Activated CD8-positive, alpha-beta T cell treated with anti-CD3 and anti-CD28 coated beads, Interleukin-2, amount 10 ng/mL, durations not matched to agents 7 days and 5 days (primary cell): ENCODE results near the gene ZNF273. TPM values are rescaled to one million over a fixed set of nuclear protein-coding genes. Genes with fewer than 3 reads are reported as not detected.
A peak's percentile ranks its signal among the peaks of the same experiment; 100 is the strongest.
"Not testable (repeated sequence)": the region's sequence is repeated elsewhere in the genome, so short reads cannot be mapped to it uniquely, and the experiment has no call there.

Experiments used
- ATAC-seq: fragments of 150-1000 bp; cut with Tn5 transposase; one replicate; pipeline ENCODE4 v1.10.0; 2021; ENCODE audit warnings: moderate library complexity
- CTCF ChIA-PET: fragments of 350-600 bp; sonication (Branson Sonifier 250); formaldehyde crosslinking; loops from one replicate; lab custom pipeline; 2021; ENCODE audit warnings: antibody characterized with exemption; lab: Charles Lee
- POLR2A ChIA-PET: fragments of 350-600 bp; sonication (Branson Sonifier 250); formaldehyde crosslinking; loops from one replicate; lab custom pipeline; 2021; ENCODE audit warnings: antibody characterized with exemption; lab: Charles Lee
- DNase-seq: peaks from one replicate; pipeline ENCODE4 v3.0.0-alpha.2; 2020
- H3K27ac Mint-ChIP-seq: one replicate; pipeline ENCODE4 v1.8.0; 2021; ENCODE audit warnings: mild to moderate bottlenecking, mixed read lengths
- H3K27me3 Mint-ChIP-seq: one replicate; pipeline ENCODE4 v1.8.0; 2021; ENCODE audit warnings: low read depth, mixed read lengths
- H3K36me3 Mint-ChIP-seq: one replicate; pipeline ENCODE4 v1.8.0; 2021; ENCODE audit warnings: low read depth, mixed read lengths
- H3K4me1 Mint-ChIP-seq: one replicate; pipeline ENCODE4 v1.8.0; 2021; ENCODE audit warnings: low read depth, mixed read lengths
- H3K4me3 Mint-ChIP-seq: one replicate; pipeline ENCODE4 v1.8.0; 2021; ENCODE audit warnings: mild to moderate bottlenecking, mixed read lengths
- H3K9me3 Mint-ChIP-seq: one replicate; pipeline ENCODE4 v1.8.0; 2022; ENCODE audit warnings: mixed read lengths; ENCODE audit not compliant: insufficient read depth
- total RNA-seq, 2 experiments: library from RNA; stranded (reverse); gene quantifications; one replicate each; pipeline ENCODE4 v1.2.3, GENCODE V29; 2021

ZNF273 gene
- total RNA-seq, 2 experiments from 2014 or later: 10.6 to 11.8 TPM

- POLR2A ChIA-PET: interaction anchor here (0.5 kb wide), 1 partner anchor 155 kb away, joined by 3 read pairs; no protein-coding TSS in a partner anchor
- Mint-ChIP-seq H3K27me3 (no peaks in the 10 kb centered on the region), H3K9me3 (peaks cover 29% of the 10 kb centered on the region), H3K27ac (no peak overlapping the region), H3K36me3 (peaks cover 26% of the 10 kb centered on the region), H3K4me1 (no peaks in the 10 kb centered on the region), H3K4me3 (no peak overlapping the region)
- no peak for DNase-seq
- CTCF ChIA-PET: no interaction called here
- ATAC-seq: no peak
These were observed 31.4 kb downstream of the ZNF273 start for GRCh38 chr7:64934478-64934877.

- no peak for ATAC-seq
- no peak overlapping the region for H3K4me3 Mint-ChIP-seq
- no peak for DNase-seq
- H3K9me3 Mint-ChIP-seq: peaks cover 19% of the 10 kb centered on the region
- H3K4me1 Mint-ChIP-seq: no peaks in the 10 kb centered on the region
- no peaks in the 10 kb centered on the region for H3K27me3 Mint-ChIP-seq
- H3K27ac Mint-ChIP-seq: no peak overlapping the region
- H3K36me3 Mint-ChIP-seq: peaks cover 16% of the 10 kb centered on the region
- ChIA-PET POLR2A (interaction anchor here (0.7 kb wide), 1 partner anchor 32 kb away, joined by 3 read pairs; no protein-coding TSS in a partner anchor), CTCF (no interaction called here)
These were observed 35.5 kb downstream of the ZNF273 start for GRCh38 chr7:64938540-64938939.

DNA sequence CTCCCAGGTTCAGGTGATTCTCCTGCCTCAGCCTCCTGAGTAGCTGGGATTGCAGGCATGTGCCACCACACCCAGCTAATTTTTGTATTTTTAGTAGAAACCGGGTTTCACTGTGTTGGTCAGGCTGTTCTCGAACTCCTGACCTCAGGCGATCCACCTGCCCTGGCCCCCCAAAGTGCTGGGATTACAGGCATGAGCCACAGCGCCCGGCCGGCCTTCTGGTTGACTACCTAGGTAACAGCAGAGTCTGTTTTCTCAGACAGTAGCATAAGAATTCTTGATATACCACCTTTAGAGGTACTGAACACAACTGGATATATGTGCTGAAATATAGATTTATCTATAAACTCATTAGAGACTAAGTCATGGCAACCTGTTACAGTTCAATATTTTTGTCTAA lies 36.9 kb downstream of the ZNF273 start:
- POLR2A ChIA-PET, H3K4me1 Mint-ChIP-seq, H3K27ac Mint-ChIP-seq, H3K27me3 Mint-ChIP-seq, CTCF ChIA-PET, H3K4me3 Mint-ChIP-seq, ATAC-seq, DNase-seq: not testable (repeated sequence)
- Mint-ChIP-seq H3K9me3 (peaks cover 17% of the 10 kb centered on the region), H3K36me3 (peaks cover 14% of the 10 kb centered on the region)

DNA sequence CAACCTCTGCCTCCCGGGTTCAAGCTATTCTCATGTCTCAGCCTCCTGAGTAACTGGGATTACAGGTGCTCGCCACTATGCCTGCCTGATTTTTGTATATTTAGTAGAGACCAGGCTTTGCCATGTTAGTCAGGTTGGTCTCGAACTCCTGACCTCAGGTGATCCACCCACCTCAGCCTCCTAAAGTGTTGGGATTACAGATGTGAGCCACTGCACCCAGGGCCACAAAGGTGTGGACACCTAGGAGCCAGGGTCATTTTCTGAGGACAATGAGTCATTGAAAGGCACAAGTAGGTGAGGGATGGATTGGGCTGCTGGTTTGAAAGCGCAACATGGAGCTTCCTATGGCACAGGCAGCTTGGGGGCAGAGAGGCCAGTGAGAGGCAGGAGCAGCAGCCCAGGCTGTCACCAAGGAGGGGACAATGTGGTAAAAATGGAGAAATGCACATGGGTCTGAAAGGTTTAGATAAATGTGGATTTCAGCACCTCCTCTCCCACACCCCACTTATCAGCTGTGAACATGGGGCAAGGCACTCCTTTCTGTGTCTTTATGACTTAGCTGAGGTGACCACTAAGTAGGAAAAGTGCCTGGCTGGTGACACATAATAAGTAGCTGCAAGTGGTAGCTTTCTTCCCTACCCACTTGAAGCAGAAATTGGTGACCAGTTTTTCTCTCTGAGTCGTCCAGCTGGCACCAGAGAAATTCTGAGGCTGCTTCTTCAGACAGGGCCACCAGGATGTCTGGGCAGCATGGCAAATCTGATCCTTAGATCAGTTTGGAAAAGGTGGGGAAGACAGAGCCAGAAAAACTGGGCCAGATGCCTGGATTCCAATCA lies 41.8 kb downstream of the ZNF273 start:
- H3K36me3 Mint-ChIP-seq, H3K4me1 Mint-ChIP-seq, H3K4me3 Mint-ChIP-seq, H3K9me3 Mint-ChIP-seq, DNase-seq, ATAC-seq, H3K27ac Mint-ChIP-seq, POLR2A ChIA-PET: not testable (repeated sequence)
- CTCF ChIA-PET: interaction anchor here (1.0 kb wide), 1 partner anchor 57 kb away, joined by 4 read pairs; no protein-coding TSS in a partner anchor
- H3K27me3 Mint-ChIP-seq: peaks cover 32% of the 10 kb centered on the region

DNA sequence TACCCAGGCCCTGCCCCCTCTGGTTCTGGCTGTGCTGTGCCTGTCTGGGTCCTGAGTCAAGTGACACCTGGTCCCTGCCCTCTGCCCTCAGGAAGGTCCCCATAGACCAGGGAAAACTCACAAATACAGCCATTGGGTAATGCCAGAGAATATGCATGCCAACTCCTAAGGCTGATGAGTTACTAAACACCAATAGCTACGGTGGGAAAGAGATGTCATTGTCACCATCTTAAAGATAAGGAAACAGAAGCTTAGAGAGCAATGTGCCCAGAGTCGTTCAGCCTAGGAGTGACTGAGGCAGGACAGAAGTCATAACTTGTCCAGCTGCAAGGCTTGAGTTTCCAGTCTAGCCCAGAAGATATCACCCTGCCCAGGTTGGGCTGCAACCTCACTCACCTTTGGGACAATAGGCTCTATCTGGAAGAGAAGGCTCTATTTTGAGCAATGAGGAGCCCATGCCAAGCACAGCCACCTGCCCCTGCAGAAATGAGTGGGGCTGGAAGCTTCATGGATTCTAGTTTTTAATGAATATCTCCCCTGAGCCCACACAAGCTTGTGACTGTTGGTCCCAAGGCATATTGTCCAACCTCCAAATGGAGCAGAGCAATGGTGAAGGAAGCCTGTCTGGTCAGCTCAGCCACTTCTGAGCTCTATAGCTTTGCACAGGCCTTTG lies 42.6 kb downstream of the ZNF273 start:
- H3K27me3 Mint-ChIP-seq: peaks cover 38% of the 10 kb centered on the region

DNA sequence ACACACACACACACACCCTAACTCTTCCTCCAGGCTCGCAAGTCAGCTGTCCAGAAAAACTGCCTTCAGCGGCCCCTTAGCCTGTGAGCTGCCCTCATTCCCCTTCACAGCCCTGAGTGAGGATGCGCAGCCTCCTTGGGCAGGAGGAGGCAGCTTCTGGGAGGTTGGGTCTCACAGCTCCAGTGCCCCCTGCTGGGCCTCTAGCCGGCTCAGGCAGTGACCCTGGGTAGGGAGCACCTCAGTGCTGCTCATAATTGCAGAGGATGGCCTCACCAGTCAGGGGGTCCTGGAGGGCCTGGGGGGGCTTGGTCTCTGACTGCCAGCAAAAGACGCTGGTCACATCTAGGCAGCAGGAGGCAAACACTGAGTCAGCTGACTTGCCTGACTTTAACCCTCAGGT lies 43.7 kb downstream of the ZNF273 start:
- peaks cover 38% of the 10 kb centered on the region for H3K27me3 Mint-ChIP-seq
- ATAC-seq (peak; percentile 23), DNase-seq (no peak)
- POLR2A ChIA-PET: interaction anchor here (1.4 kb wide), 1 partner anchor 43 kb away, joined by 3 read pairs; no protein-coding TSS in a partner anchor
- H3K4me1 Mint-ChIP-seq: peaks cover 2% of the 10 kb centered on the region
- CTCF ChIA-PET: interaction anchor here (1.3 kb wide), 1 partner anchor 58 kb away, joined by 3 read pairs; no protein-coding TSS in a partner anchor
- H3K27ac Mint-ChIP-seq: no peak overlapping the region
- no peak overlapping the region for H3K4me3 Mint-ChIP-seq
- H3K36me3 Mint-ChIP-seq: no peaks in the 10 kb centered on the region
- H3K9me3 Mint-ChIP-seq: no peaks in the 10 kb centered on the region

More for the DNA sequence above, 42.6 kb downstream of the ZNF273 start:
- H3K36me3 Mint-ChIP-seq: no peaks in the 10 kb centered on the region
- POLR2A ChIA-PET: no interaction called here
- H3K4me1 Mint-ChIP-seq: peaks cover 2% of the 10 kb centered on the region
- H3K27ac Mint-ChIP-seq: no peak overlapping the region
- CTCF ChIA-PET: interaction anchor here (1.0 kb wide), 1 partner anchor 57 kb away, joined by 4 read pairs; no protein-coding TSS in a partner anchor
- no peak for ATAC-seq
- DNase-seq: no peak
- H3K4me3 Mint-ChIP-seq: no peak overlapping the region
- H3K9me3 Mint-ChIP-seq: no peaks in the 10 kb centered on the region

GRCh38 chr7:64947252-64948000 lies 44.4 kb downstream of the ZNF273 start:
- peak; percentile 23 for ATAC-seq
- DNase-seq: no peak
- Mint-ChIP-seq H3K27me3 (peaks cover 38% of the 10 kb centered on the region), H3K9me3 (no peaks in the 10 kb centered on the region), H3K27ac (no peak overlapping the region), H3K4me3 (no peak overlapping the region), H3K4me1 (peaks cover 2% of the 10 kb centered on the region), H3K36me3 (no peaks in the 10 kb centered on the region)
- ChIA-PET CTCF (interaction anchor here (1.3 kb wide), 2 partner anchors 59 to 360 kb away, joined by 3 to 5 read pairs; no protein-coding TSS in a partner anchor), POLR2A (interaction anchor here (1.4 kb wide), 1 partner anchor 44 kb away, joined by 3 read pairs; no protein-coding TSS in a partner anchor)

- H3K36me3 Mint-ChIP-seq, POLR2A ChIA-PET, H3K27ac Mint-ChIP-seq, H3K9me3 Mint-ChIP-seq, ATAC-seq, H3K4me3 Mint-ChIP-seq, DNase-seq, H3K4me1 Mint-ChIP-seq: not testable (repeated sequence)
- CTCF ChIA-PET: interaction anchor here (1.3 kb wide), 1 partner anchor 359 kb away, joined by 5 read pairs; no protein-coding TSS in a partner anchor
- peaks cover 38% of the 10 kb centered on the region for H3K27me3 Mint-ChIP-seq
These were observed 45.7 kb downstream of the ZNF273 start for GRCh38 chr7:64948774-64949173.

DNA sequence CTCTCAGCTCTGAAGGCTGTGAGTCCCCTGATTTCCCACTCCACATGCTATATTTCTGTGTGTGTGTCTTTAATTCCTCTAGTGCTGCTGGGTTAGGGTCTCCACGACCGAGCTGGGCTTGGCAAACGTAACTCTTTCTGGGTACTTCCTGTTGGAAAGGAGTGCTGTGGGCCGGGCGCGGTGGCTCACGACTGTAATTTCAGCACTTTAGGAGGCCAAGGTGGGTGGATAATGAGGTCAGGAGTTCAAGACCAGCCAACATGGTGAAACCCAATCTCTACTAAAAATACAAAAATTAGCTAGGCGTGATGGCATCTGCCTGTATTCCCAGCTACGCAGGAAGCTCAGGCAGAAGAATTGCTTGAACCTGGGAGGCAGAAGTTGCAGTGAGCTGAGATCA lies 47.6 kb downstream of the ZNF273 start:
- H3K36me3 Mint-ChIP-seq, POLR2A ChIA-PET, H3K4me1 Mint-ChIP-seq, ATAC-seq, DNase-seq, H3K4me3 Mint-ChIP-seq, H3K9me3 Mint-ChIP-seq, H3K27ac Mint-ChIP-seq: not testable (repeated sequence)
- CTCF ChIA-PET: interaction anchor here (1.4 to 4.5 kb wide), 5 partner anchors 9 to 358 kb away, joined by 3 to 38 read pairs (median 5); no protein-coding TSS in a partner anchor
- H3K27me3 Mint-ChIP-seq: peaks cover 35% of the 10 kb centered on the region

GRCh38 chr7:64951250-64951848 lies 48.3 kb downstream of the ZNF273 start:
- Mint-ChIP-seq H3K27ac (no peak overlapping the region), H3K4me3 (no peak overlapping the region), H3K9me3 (no peaks in the 10 kb centered on the region), H3K36me3 (no peaks in the 10 kb centered on the region), H3K4me1 (peaks cover 2% of the 10 kb centered on the region), H3K27me3 (peaks cover 29% of the 10 kb centered on the region)
- ATAC-seq (peak; percentile 33), DNase-seq (no peak)
- ChIA-PET POLR2A (no interaction called here), CTCF (interaction anchor here (1.4 to 4.5 kb wide), 5 partner anchors 8 to 357 kb away, joined by 3 to 38 read pairs (median 5); no protein-coding TSS in a partner anchor)
